Sigmoid colon (tissue), 7 donors: Measurements from ENCODE around the gene CFAP54. TPM values are rescaled to one million over a fixed set of nuclear protein-coding genes. Genes with fewer than 3 reads are reported as not detected.

Experiments used
- DNase-seq: peaks from one replicate; pipeline ENCODE4 v3.0.0-alpha.2; 2019
- H3K27ac ChIP-seq, 4 donors: fragments of 200-600 bp; sonication (generic); one replicate each; pipeline ENCODE4 v1.5.1; 2016 to 2019; ENCODE audit warnings: mild to moderate bottlenecking in 1 of 4
- H3K27me3 ChIP-seq, 3 donors: fragments of 200-600 bp; sonication (generic); one replicate each; pipeline ENCODE4 v1.5.1; 2019; ENCODE audit warnings: mild to moderate bottlenecking in 1 of 3
- H3K36me3 ChIP-seq, 4 donors: fragments of 200-600 bp; sonication (generic); one replicate each; pipeline ENCODE4 v1.5.1; 2016 to 2019
- H3K4me1 ChIP-seq, 4 donors: fragments of 200-600 bp; sonication (generic); one replicate each; pipeline ENCODE4 v1.5.1; 2017 to 2019
- H3K4me3 ChIP-seq, 4 donors: fragments of 200-600 bp; sonication (generic); one replicate each; pipeline ENCODE4 v1.5.1; 2017 to 2019; ENCODE audit warnings: mild to moderate bottlenecking in 2 of 4, moderate library complexity in 1 of 4
- H3K9me3 ChIP-seq, 4 donors: fragments of 200-600 bp in 3 of 4; sonication (generic) in 3 of 4; one replicate each; pipeline versions ENCODE4 v1.5.1 to v1.6.1; 2013 to 2019
- CTCF ChIP-seq, 4 experiments: fragments of 450-650 bp in 3 of 4; fragments of 200-600 bp in 1 of 4; IDR thresholded peaks; one replicate each; pipeline ENCODE4 v1.5.1; 2016 to 2019; ENCODE audit warnings: antibody characterized with exemption in 4 of 4, mild to moderate bottlenecking in 3 of 4, moderate library complexity in 2 of 4
- EP300 ChIP-seq, 4 donors: sonication (generic); formaldehyde crosslinking; IDR thresholded peaks; one replicate each; pipeline ENCODE4 v1.6.1; 2017; ENCODE audit warnings: antibody characterized with exemption in 4 of 4
- POLR2A ChIP-seq, 2 donors: fragments of 450-650 bp; IDR thresholded peaks; one replicate each; pipeline ENCODE4 v1.6.1; 2016; ENCODE audit warnings: antibody characterized with exemption in 2 of 2, mild to moderate bottlenecking in 2 of 2, moderate library complexity in 2 of 2
- POLR2AphosphoS5 ChIP-seq, 4 donors: sonication (generic); formaldehyde crosslinking; IDR thresholded peaks; one replicate each; pipeline ENCODE4 v1.6.1; 2017; ENCODE audit warnings: antibody characterized with exemption in 4 of 4
- WGBS, 2 donors: extraction: QIAGEN DNeasy Blood & Tissue Kit; methylation state at CpG; one replicate each; pipeline ENCODE4 v1.1.7; 2013; 5-methylcytosine and 5-hydroxymethylcytosine counted together
- intact Hi-C: fragments of 100-400 bp; cut with DNase I; formaldehyde crosslinking; loops from one replicate; pipeline ENCODE4 v1.15.1; 2023
- polyA plus RNA-seq, 3 donors: library from polyadenylated mRNA; stranded (reverse); fragments of 200-250 nt; gene quantifications; one replicate each; pipeline ENCODE4 v1.2.3, GENCODE V29; 2013
- total RNA-seq, 4 donors: library from RNA; depleted of rRNA; stranded (reverse); fragments of >200 nt; gene quantifications; one replicate each; pipeline ENCODE4 v1.1.0, GENCODE V29; 2016
- donor health status: healthy with polysubstance abuse.
- donor health status: Bipolar disorder and iron deficiency.
- donor health status: healthy.

The CFAP54 gene
- total and polyA plus RNA-seq, 7 donors: 0.07 to 10.5 (median 3.1) TPM; not detected in 2

GRCh38 chr12:96902076-96902475 is 412.7 kb downstream of the CFAP54 start:
- no peaks in the 10 kb centered on the region for H3K36me3 ChIP-seq
- peaks cover 0 to 7% (median 0%) of the 10 kb centered on the region in 4 donors for H3K4me1 ChIP-seq
- no peaks in the 10 kb centered on the region for H3K9me3 ChIP-seq
- no peaks in the 10 kb centered on the region for H3K27me3 ChIP-seq
- intact Hi-C loops: no loop called here
- 66 to 81% methylated on average over 4 of the region's 4 CpGs for WGBS, 2 donors
- H3K27ac ChIP-seq: no peak overlapping the region
- TF ChIP-seq POLR2AphosphoS5 (IDR thresholded peaks at IDR 0.05): no peak
- TF ChIP-seq POLR2A (IDR thresholded peaks at IDR 0.05): no peak
- TF ChIP-seq CTCF (IDR thresholded peaks at IDR 0.05): no peak
- no peak for TF ChIP-seq EP300 (IDR thresholded peaks at IDR 0.05)
- no peak overlapping the region for H3K4me3 ChIP-seq
- DNase-seq: no peak

- Histone ChIP-seq H3K27me3 (no peaks in the 10 kb centered on the region), H3K4me1 (peaks cover 0 to 26% (median 15%) of the 10 kb centered on the region in 4 donors), H3K27ac (peak overlapping the region; percentile 83 to 97 (median 90)), H3K36me3 (no peaks in the 10 kb centered on the region), H3K4me3 (peak overlapping the region; percentile 67 to 97 (median 89)), H3K9me3 (no peaks in the 10 kb centered on the region)
- intact Hi-C loops: loop anchor here (5.0 kb wide), 1 partner anchor 624 kb away; no protein-coding TSS in a partner anchor
- 11 to 31% methylated on average over 9 of the region's 9 CpGs for WGBS, 2 donors
- no peak for DNase-seq
- TF ChIP-seq POLR2AphosphoS5 (IDR thresholded peaks at IDR 0.05) (no peak), EP300 (IDR thresholded peaks at IDR 0.05) (no peak), CTCF (IDR thresholded peaks at IDR 0.05) (no peak), POLR2A (IDR thresholded peaks at IDR 0.05) (no peak)
These were observed 417.1 kb downstream of the CFAP54 start for GRCh38 chr12:96906498-96906848.

- intact Hi-C loops: loop anchor here (5.0 kb wide), 1 partner anchor 625 kb away; no protein-coding TSS in a partner anchor
- WGBS, 2 donors: 1% methylated on average over 68 of the region's 68 CpGs
- no peaks in the 10 kb centered on the region for H3K36me3 ChIP-seq
- peak within 1 kb of the TSS; percentile 67 to 97 (median 89) for H3K4me3 ChIP-seq
- peaks cover 0 to 32% (median 17%) of the 10 kb centered on the region in 4 donors for H3K4me1 ChIP-seq
- DNase-seq: peak; percentile 91
- H3K9me3 ChIP-seq: no peaks in the 10 kb centered on the region
- H3K27me3 ChIP-seq: no peaks in the 10 kb centered on the region
- no peak for TF ChIP-seq CTCF (IDR thresholded peaks at IDR 0.05)
- peak; percentile 69 to 90 (median 80) for TF ChIP-seq POLR2AphosphoS5 (IDR thresholded peaks at IDR 0.05)
- TF ChIP-seq EP300 (IDR thresholded peaks at IDR 0.05): no peak
- TF ChIP-seq POLR2A (IDR thresholded peaks at IDR 0.05): peak; percentile 48 to 51
- H3K27ac ChIP-seq: peak within 1 kb of the TSS; percentile 83 to 97 (median 90)
These were observed 417.7 kb downstream of the CFAP54 start, which contains the start of gene NEDD1 for GRCh38 chr12:96906849-96907670. TSS of gene NEDD1 (plus strand) at chr12:96907257. CDS start at chr12:96909760, 2,503 bp downstream.

- TF ChIP-seq EP300 (IDR thresholded peaks at IDR 0.05) (no peak), POLR2AphosphoS5 (IDR thresholded peaks at IDR 0.05) (no peak), CTCF (IDR thresholded peaks at IDR 0.05) (no peak), POLR2A (IDR thresholded peaks at IDR 0.05) (no peak)
- H3K4me1 ChIP-seq: peaks cover 0 to 40% (median 22%) of the 10 kb centered on the region in 4 donors
- no peak for DNase-seq
- peak overlapping the region; percentile 67 to 97 (median 89) for H3K4me3 ChIP-seq
- no peaks in the 10 kb centered on the region for H3K27me3 ChIP-seq
- intact Hi-C loops: loop anchor here (5.0 kb wide), 1 partner anchor 626 kb away; no protein-coding TSS in a partner anchor
- H3K9me3 ChIP-seq: no peaks in the 10 kb centered on the region
- no peaks in the 10 kb centered on the region for H3K36me3 ChIP-seq
- WGBS, 2 donors: 2 to 5% methylated on average over 23 of the region's 23 CpGs
- peak overlapping the region; percentile 83 to 97 (median 90) for H3K27ac ChIP-seq
These were observed 418.5 kb downstream of the CFAP54 start for GRCh38 chr12:96907671-96908422.
